Measurements from ENCODE around the gene SDF2. TPM values are rescaled to one million over a fixed set of nuclear protein-coding genes. Genes with fewer than 3 reads are reported as not detected.

Gene SDF2
- total and polyA plus RNA-seq, 9 of the 15 experiments (the other 6 are each of a cell fraction or from before 2014, with no cell fraction given), result 41.2 to 132 (median 65.6) TPM

GRCh38 chr17:28643983-28644786, 17.5 kb downstream of the SDF2 start (continued):
- TF ChIP-seq, protein P1, sequence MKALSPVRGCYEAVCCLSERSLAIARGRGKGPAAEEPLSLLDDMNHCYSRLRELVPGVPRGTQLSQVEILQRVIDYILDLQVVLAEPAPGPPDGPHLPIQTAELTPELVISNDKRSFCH (CRISPR knock-in tag; IDR thresholded peaks at IDR 0.05), result no peak
- TF ChIP-seq, protein P1 (tag; IDR thresholded peaks at IDR 0.05), result 0 out of 2 replicates have a peak, but pooled peaks have one; percentile 37
- TF ChIP-seq C11orf30 (IDR thresholded peaks at IDR 0.05; ENCODE audit: low read depth), result no peak
- no peak for TF ChIP-seq HDAC6 (IDR thresholded peaks at IDR 0.05; ENCODE audit: low read depth, low read length)
- TF ChIP-seq ARID2 (IDR thresholded peaks at IDR 0.05), result no peak

DNA sequence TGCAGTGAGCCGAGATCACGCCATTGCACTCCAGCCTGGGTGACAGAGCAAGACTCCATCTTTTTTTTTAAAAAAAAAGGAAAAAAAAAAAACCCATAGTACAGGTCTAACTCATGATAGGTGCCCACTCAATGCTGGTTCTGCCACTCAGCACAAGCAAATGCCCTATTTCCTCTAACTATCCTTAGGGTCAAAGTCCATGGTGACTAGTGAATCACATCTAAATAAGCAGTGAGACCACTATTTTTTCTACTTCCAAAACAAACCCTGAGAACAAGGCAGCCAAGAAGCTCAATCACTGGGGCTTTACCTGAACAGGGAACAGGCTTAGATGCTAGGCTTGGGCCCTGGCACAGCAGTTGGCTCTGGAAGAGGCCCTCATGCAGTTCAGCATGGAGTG, 20.1 kb downstream of the SDF2 start:
- Histone ChIP-seq H3K9ac (ENCODE audit: insufficient read depth in 1 of 2, low read depth in 2 of 2, low read length in 2 of 2) (peak overlapping the region in 1 of 2 experiments; percentile 3; a peak in 1 of 4 replicates), H3K27ac (ENCODE audit: extremely low read depth, low read depth, low read length) (no peak overlapping the region), H3K9me1 (ENCODE audit: control insufficient read depth, insufficient read depth, low read length) (no peaks in the 10 kb centered on the region), H3K4me3 (no peak overlapping the region), H2AFZ (ENCODE audit: low read depth, low read length) (no peak overlapping the region), H3K4me1 (replicated peaks in 1 of 2; ENCODE audit: control insufficient read depth in 2 of 2, insufficient read depth in 2 of 2, low read length in 2 of 2) (peaks cover 16 to 20% of the 10 kb centered on the region in 2 experiments), H3K4me2 (ENCODE audit: insufficient read depth, low read length) (no peak overlapping the region), H3K9me3 (replicated peaks; ENCODE audit: control insufficient read depth, insufficient read depth, low read depth, low read length) (no peaks in the 10 kb centered on the region), H3K27me3 (ENCODE audit: control insufficient read depth in 2 of 2, insufficient read depth in 2 of 2, low read length in 2 of 2) (no peaks in the 10 kb centered on the region), H3K79me2 (ENCODE audit: control insufficient read depth, insufficient read depth, low read length) (peaks cover 48% of the 10 kb centered on the region), H3K36me3 (ENCODE audit: control insufficient read depth, insufficient read depth, low read length) (peaks cover 68% of the 10 kb centered on the region), H4K20me1 (replicated peaks; ENCODE audit: control insufficient read depth, insufficient read depth, low read length) (peaks cover 5% of the 10 kb centered on the region; the same call in 1 of the 2 replicates)
- ATAC-seq (no peak), FAIRE-seq (no peak), DNase-seq (ENCODE audit: extremely low read depth in 1 of 4, low spot score in 3 of 4) (no peak)
- CTCF ChIA-PET (ENCODE audit: low intra/inter-chr PET ratio), result no interaction called here
- WGBS (ENCODE audit: insufficient coverage, low coverage, missing lambda C conversion rate), result 100% methylated on average over 2 of the region's 2 CpGs
- intact Hi-C loops (cut with micrococcal nuclease), result loop anchor here (5.0 to 10.0 kb wide), 2 partner anchors 36 to 203 kb away; partner anchors contain the start of gene FAM222B
- in situ Hi-C loops (cut with MboI), result no loop called here
- POLR2A ChIA-PET, result interaction anchor here (4.3 kb wide), 1 partner anchor 8 kb away, joined by 51 read pairs; no protein-coding TSS in a partner anchor
- no TSS peak for BruUV-seq (replicated peaks)
- TF ChIP-seq NFIC (IDR thresholded peaks at IDR 0.05) (no peak), ARID3A (IDR thresholded peaks at IDR 0.05; ENCODE audit: borderline replicate concordance, low read depth, low read length) (no peak), ARNT (IDR thresholded peaks at IDR 0.05) (no peak)
- TF ChIP-seq, protein P2, sequence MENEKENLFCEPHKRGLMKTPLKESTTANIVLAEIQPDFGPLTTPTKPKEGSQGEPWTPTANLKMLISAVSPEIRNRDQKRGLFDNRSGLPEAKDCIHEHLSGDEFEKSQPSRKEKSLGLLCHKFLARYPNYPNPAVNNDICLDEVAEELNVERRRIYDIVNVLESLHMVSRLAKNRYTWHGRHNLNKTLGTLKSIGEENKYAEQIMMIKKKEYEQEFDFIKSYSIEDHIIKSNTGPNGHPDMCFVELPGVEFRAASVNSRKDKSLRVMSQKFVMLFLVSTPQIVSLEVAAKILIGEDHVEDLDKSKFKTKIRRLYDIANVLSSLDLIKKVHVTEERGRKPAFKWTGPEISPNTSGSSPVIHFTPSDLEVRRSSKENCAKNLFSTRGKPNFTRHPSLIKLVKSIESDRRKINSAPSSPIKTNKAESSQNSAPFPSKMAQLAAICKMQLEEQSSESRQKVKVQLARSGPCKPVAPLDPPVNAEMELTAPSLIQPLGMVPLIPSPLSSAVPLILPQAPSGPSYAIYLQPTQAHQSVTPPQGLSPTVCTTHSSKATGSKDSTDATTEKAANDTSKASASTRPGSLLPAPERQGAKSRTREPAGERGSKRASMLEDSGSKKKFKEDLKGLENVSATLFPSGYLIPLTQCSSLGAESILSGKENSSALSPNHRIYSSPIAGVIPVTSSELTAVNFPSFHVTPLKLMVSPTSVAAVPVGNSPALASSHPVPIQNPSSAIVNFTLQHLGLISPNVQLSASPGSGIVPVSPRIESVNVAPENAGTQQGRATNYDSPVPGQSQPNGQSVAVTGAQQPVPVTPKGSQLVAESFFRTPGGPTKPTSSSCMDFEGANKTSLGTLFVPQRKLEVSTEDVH (IDR thresholded peaks at IDR 0.05; ENCODE audit: low read depth, partially characterized antibody), result no peak
- TF ChIP-seq, protein P3, sequence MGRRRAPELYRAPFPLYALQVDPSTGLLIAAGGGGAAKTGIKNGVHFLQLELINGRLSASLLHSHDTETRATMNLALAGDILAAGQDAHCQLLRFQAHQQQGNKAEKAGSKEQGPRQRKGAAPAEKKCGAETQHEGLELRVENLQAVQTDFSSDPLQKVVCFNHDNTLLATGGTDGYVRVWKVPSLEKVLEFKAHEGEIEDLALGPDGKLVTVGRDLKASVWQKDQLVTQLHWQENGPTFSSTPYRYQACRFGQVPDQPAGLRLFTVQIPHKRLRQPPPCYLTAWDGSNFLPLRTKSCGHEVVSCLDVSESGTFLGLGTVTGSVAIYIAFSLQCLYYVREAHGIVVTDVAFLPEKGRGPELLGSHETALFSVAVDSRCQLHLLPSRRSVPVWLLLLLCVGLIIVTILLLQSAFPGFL (CRISPR knock-in tag; IDR thresholded peaks at IDR 0.05), result no peak
